ENCODE data around the gene WDR43. TPM values are rescaled to one million over a fixed set of nuclear protein-coding genes. Genes with fewer than 3 reads are reported as not detected.

The WDR43 gene
- total and polyA plus RNA-seq, 8 donors: 30.5 to 46.6 (median 45.0) TPM

GRCh38 chr2:28869494-28870145, 24.8 kb upstream of the WDR43 start:
- ATAC-seq (peak; percentile 49), DNase-seq (peak in 1 of 4 donors; percentile 83)

GRCh38 chr2:28870146-28870891, 24.1 kb upstream of the WDR43 start, which contains the start of gene TRMT61B:
Gene TRMT61B, minus strand, starts transcription at chr2:28870309. Its CDS starts 32 bp downstream, at chr2:28870277.
- H3K9me3 ChIP-seq: no peaks in the 10 kb centered on the region
- H3K36me3 ChIP-seq: no peaks in the 10 kb centered on the region
- peaks cover 14 to 28% of the 10 kb centered on the region in 2 donors for H3K4me1 ChIP-seq
- peak within 1 kb of the TSS; percentile 73 to 93 for H3K4me3 ChIP-seq
- peak within 1 kb of the TSS; percentile 54 to 73 for H3K27ac ChIP-seq
- intact Hi-C loops (cut with DNase I): no loop called here
- ATAC-seq (peak; percentile 100), DNase-seq (peak; percentile 95 to 99 (median 96))
- TF ChIP-seq CTCF (IDR thresholded peaks at IDR 0.05): no peak
- peaks cover 0 to under 1% of the 10 kb centered on the region in 2 donors for H3K27me3 ChIP-seq

More at GRCh38 chr2:28869494-28870145, 24.8 kb upstream of the WDR43 start:
- TF ChIP-seq CTCF (IDR thresholded peaks at IDR 0.05): no peak
- Histone ChIP-seq H3K27ac (peak overlapping the region; percentile 54 to 73), H3K36me3 (no peaks in the 10 kb centered on the region), H3K4me3 (peak overlapping the region; percentile 73 to 93), H3K9me3 (no peaks in the 10 kb centered on the region), H3K27me3 (no peaks in the 10 kb centered on the region), H3K4me1 (peaks cover 14 to 34% of the 10 kb centered on the region in 2 donors)
- intact Hi-C loops (cut with DNase I): no loop called here

GRCh38 chr2:28871620-28872019, 22.8 kb upstream of the WDR43 start:
- H3K27ac ChIP-seq: no peak overlapping the region
- DNase-seq: no peak
- no peaks in the 10 kb centered on the region for H3K36me3 ChIP-seq
- H3K4me1 ChIP-seq: peaks cover 14 to 27% of the 10 kb centered on the region in 2 donors
- no peaks in the 10 kb centered on the region for H3K9me3 ChIP-seq
- TF ChIP-seq CTCF (IDR thresholded peaks at IDR 0.05): no peak
- no peak for ATAC-seq
- peaks cover 0 to 14% of the 10 kb centered on the region in 2 donors for H3K27me3 ChIP-seq
- no peak overlapping the region for H3K4me3 ChIP-seq
- intact Hi-C loops (cut with DNase I): no loop called here

GRCh38 chr2:28880193-28880592, 14.3 kb upstream of the WDR43 start:
- no peak overlapping the region for H3K27ac ChIP-seq
- TF ChIP-seq CTCF (IDR thresholded peaks at IDR 0.05): no peak
- no peaks in the 10 kb centered on the region for H3K4me1 ChIP-seq
- H3K27me3 ChIP-seq: peaks cover 0 to 29% of the 10 kb centered on the region in 2 donors
- intact Hi-C loops (cut with DNase I): no loop called here
- DNase-seq (no peak), ATAC-seq (no peak)
- no peaks in the 10 kb centered on the region for H3K9me3 ChIP-seq
- no peak overlapping the region for H3K4me3 ChIP-seq
- H3K36me3 ChIP-seq: no peaks in the 10 kb centered on the region

- peak in 1 of 4 donors; percentile 30 for DNase-seq
- Histone ChIP-seq H3K36me3 (no peaks in the 10 kb centered on the region), H3K27me3 (no peaks in the 10 kb centered on the region), H3K9me3 (no peaks in the 10 kb centered on the region), H3K27ac (no peak overlapping the region), H3K4me1 (peaks cover 9 to 33% of the 10 kb centered on the region in 2 donors), H3K4me3 (no peak overlapping the region)
- TF ChIP-seq CTCF (IDR thresholded peaks at IDR 0.05): no peak
- ATAC-seq: no peak
- intact Hi-C loops (cut with DNase I): no loop called here
These were observed 979 bp upstream of the WDR43 start for GRCh38 chr2:28893488-28893887.

Measured in left lung (tissue), 10 donors.